ENCODE measurements around the gene MASP1.

MASP1 gene

DNA sequence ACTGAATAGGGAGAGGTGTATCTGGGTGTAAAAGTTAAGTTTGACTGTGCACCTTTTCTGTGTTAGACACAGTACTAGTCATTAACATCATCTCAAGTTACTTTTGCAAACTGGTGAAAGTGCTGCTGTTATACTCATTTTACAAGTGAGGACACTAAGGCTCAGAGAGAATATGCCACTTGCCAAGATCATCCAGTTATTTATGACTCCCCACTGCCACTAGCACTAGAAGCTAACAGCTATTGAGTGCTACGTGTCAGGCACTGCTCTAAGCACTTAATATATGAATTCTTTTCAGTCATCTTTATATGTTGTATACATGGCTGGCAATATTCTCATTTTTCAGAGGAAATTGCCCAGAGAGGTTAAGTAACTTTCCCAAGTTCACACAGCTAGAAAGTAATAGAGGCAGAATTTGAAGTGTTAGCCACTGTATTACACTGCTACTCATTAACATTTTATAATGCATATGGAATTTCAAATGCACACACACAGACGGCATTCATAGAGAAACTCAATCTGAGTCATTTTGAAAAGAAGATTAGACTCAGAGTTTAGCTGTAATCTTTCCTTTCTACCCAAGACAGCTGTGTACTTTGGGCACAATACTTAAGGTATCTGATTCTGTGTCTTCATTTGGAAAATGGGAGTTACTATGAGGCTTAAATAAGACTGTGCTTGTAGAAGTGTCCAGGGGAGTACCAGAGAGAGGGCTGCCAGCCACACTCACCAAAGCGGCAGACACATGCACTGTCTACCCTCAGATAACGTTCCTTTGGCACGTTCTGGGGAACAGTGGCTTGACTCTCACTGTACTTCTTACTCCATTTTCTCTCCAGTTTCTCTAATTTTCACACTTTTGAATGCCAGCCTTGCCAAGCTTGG is 1.3 kb upstream of the MASP1 start:
- no peak for DNase-seq

- no peak for DNase-seq
Observed at GRCh38 chr3:187292181-187292580, 644 bp upstream of the MASP1 start.

- DNase-seq, result no peak
Observed at GRCh38 chr3:187291001-187291511, 481 bp downstream of the MASP1 start.

DNA sequence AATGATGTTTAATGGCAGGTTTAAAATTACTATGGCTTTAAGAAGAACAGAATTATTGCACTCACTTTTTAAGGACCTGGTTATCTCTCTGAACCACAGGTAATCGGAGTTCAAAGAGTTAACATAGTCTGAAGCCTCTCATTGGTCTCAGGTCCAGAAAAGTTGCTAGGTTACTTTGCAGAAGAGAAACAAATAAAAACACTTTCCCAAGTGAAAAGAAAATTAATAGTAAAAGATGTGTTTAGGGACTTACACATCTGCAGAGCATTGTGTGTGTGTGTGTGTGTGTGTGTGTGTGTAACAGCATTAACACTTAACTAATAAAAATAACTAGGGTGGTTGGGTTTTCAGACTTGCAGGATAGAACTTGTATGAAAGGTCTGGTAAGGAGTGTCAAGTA is 1.0 kb downstream of the MASP1 start:
- DNase-seq, result no peak

GRCh38 chr3:187288855-187289605 is 2.5 kb downstream of the MASP1 start:
- DNase-seq, result no peak

DNA sequence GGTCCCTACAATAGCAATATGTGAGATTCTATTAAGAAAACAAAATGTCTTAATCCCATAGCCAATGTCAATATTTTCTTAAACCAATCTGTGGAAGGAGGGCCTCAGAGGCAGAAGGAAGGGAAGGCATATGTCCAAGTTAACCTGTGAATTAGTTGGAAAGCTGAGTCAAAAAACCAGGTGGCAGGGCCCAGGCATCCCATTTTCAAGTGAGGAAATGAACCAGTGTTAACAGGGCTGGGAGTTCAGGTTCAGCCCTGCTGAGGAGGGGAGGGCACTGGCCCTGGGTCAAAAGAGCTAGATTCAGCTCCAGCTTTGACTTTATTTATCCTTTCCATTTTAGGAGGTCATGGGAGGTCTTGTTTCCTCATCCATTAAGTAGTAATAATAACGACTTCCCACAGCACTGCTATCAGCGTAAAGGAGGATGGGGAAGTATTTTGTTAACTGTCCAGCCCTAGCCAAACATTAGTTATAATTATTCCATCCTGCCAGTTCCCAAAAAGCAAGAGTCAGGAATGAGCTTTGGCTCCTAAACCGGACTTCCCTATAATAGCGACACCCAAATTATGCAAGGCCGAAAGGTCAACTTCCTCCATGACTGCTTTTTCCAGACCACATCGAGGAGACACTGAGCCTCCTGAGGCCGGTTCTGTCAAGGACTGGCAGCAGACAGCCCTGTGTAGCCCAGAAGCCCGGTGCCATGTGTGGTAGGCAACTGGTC is 3.2 kb downstream of the MASP1 start:
- DNase-seq, result no peak

DNA sequence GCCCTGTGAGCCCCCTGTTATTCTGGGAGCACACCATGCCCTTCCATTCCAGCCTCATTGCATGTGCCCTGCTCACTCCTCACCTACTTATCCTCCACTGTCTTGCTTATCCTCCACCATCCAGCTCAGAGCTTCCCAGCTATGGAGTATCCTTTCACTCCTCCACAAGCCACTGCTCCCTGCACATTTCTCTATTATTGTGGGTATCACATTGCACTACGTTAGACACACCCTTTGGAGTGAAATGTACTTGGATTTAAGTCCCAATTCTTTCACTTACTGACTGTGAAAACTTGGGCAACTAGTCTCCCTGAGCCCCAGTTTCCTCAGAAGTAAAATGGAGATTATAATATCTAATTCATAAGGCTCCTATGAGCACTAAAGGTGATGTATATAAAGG is 4.3 kb downstream of the MASP1 start:
- DNase-seq, result no peak

GRCh38 chr3:187286467-187287059 is 5.0 kb downstream of the MASP1 start:
- no peak for DNase-seq

GRCh38 chr3:187281191-187281714 is 10.3 kb downstream of the MASP1 start:
- DNase-seq, result no peak

GRCh38 chr3:187280644-187281043 is 10.9 kb downstream of the MASP1 start:
- DNase-seq, result no peak

DNA sequence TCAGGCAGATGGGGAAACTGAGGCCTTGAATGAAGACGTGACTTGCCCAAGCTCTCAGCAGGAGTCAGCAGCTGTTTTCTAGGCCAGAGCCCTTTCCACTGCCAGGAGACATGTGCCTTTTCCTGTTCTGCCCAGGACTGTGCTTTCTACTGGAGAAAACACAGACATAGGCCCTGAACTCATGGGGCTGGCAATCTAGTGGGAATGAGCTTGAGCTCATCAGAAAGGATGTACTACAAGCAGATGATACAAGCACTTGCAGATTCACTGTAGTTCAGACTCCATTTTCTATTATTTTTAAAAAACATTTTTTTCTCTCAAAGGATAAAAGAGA is 14.4 kb downstream of the MASP1 start:
- no peak for DNase-seq

DNA sequence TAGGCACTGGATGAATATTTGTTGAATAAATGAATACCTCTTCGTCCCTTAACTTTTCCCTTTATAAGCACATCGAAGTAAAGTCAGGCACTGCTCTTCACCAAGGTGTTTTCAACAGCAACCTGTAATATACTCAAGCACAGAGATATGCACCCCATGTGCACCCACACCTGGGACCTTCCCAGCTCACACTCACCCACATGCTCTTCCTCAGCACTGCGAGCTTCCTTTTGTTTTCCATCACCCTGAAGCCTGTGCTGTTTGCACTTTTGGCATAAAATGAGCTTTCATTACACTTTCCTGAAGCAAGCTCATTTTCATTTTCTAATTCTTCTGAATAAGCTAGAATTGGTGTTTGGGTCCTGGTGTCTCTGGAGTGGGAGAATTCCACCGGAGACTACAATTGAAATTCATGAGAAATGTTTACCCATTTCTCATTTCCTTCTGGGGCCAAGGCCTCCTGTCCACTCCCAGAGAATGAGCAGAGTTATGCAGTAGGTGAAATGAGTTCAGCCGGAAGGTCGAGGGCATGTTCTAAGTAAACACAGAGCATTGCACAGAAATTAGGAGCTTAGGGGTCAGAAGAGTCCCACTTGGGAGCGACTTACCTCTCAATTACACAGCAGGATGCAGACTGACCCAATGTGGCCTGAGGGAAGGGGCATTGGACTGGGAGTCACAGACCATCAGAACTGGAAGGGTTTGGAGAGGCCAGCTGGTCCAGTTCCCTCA is 15.0 kb downstream of the MASP1 start:
- DNase-seq, result no peak

GRCh38 chr3:187274977-187275338 is 16.6 kb downstream of the MASP1 start:
- DNase-seq, result no peak

- DNase-seq, result no peak
Observed at GRCh38 chr3:187274315-187274976, 17.1 kb downstream of the MASP1 start.

- no peak for DNase-seq
Observed at GRCh38 chr3:187271582-187271981, 20.0 kb downstream of the MASP1 start.

DNA sequence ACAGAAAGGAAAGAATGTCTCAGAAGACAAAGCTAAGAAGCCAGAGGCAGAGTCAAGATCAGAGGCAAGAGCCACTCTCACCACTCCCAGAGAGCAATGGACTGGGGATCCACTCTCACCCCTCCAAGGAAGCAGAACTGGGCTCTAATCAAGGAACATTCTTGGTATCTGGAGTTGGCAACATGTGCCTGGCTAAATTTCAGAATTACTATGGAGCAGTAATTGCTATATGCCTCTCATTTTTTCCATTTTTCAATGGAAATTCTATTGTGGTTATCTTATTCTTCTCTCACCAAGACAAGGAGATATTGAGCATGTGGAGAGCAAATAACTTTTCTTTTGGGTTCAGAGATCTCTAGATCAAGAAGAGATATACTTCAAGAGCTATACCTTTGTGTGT is 22.1 kb downstream of the MASP1 start:
- no peak for DNase-seq

GRCh38 chr3:187267306-187267705 is 24.2 kb downstream of the MASP1 start:
- DNase-seq, result no peak

- DNase-seq, result no peak
Observed at GRCh38 chr3:187266691-187267090, 24.8 kb downstream of the MASP1 start.

- no peak for DNase-seq
Observed at GRCh38 chr3:187265461-187265955, 26.0 kb downstream of the MASP1 start.

GRCh38 chr3:187264911-187265310 is 26.6 kb downstream of the MASP1 start:
- DNase-seq, result no peak

- no peak for DNase-seq
Observed at GRCh38 chr3:187264021-187264420, 27.5 kb downstream of the MASP1 start.

Measured in activated CD8-positive, alpha-beta memory T cell treated with anti-CD3 and anti-CD28 coated beads, Interleukin-2, amount 50 U/mL, for 48 hours (primary cell).